ENCODE results near the gene TMEM130.
A peak's percentile ranks its signal among the peaks of the same experiment; 100 is the strongest.

The TMEM130 gene

GRCh38 chr7:98840096-98840495 lies 29.7 kb downstream of the TMEM130 start:
- no peak for DNase-seq

- no peak for DNase-seq
Observed at GRCh38 chr7:98837630-98837972, 32.2 kb downstream of the TMEM130 start.

- DNase-seq: peak; percentile 4
Observed at GRCh38 chr7:98836811-98837629, 32.8 kb downstream of the TMEM130 start.

GRCh38 chr7:98834949-98835348 lies 34.9 kb downstream of the TMEM130 start:
- DNase-seq: no peak

GRCh38 chr7:98833022-98833421 lies 36.8 kb downstream of the TMEM130 start:
- no peak for DNase-seq

- peak; percentile 30 for DNase-seq
Observed at GRCh38 chr7:98831641-98832221, 38.1 kb downstream of the TMEM130 start.

- no peak for DNase-seq
Observed at GRCh38 chr7:98830972-98831548, 38.8 kb downstream of the TMEM130 start.

- no peak for DNase-seq
Observed at GRCh38 chr7:98828368-98828767, 41.4 kb downstream of the TMEM130 start.

- no peak for DNase-seq
Observed at GRCh38 chr7:98827258-98827657, 42.6 kb downstream of the TMEM130 start.

- DNase-seq: no peak
Observed at GRCh38 chr7:98826811-98827231, 43.0 kb downstream of the TMEM130 start.

GRCh38 chr7:98826387-98826786 lies 43.4 kb downstream of the TMEM130 start:
- DNase-seq: no peak

- no peak for DNase-seq
Observed at GRCh38 chr7:98823226-98823625, 46.6 kb downstream of the TMEM130 start.

- no peak for DNase-seq
Observed at GRCh38 chr7:98821348-98821747, 48.5 kb downstream of the TMEM130 start.

GRCh38 chr7:98816967-98817710 lies 52.7 kb downstream of the TMEM130 start:
- DNase-seq: no peak

- DNase-seq: no peak
Observed at GRCh38 chr7:98816241-98816640, 53.6 kb downstream of the TMEM130 start.

- DNase-seq: no peak
Observed at GRCh38 chr7:98815313-98815712, 54.5 kb downstream of the TMEM130 start.

- DNase-seq: no peak
Observed at GRCh38 chr7:98811299-98811698, 58.5 kb downstream of the TMEM130 start.

GRCh38 chr7:98810153-98810802 lies 59.5 kb downstream of the TMEM130 start:
- no peak for DNase-seq

- DNase-seq: no peak
Observed at GRCh38 chr7:98808751-98809460, 60.9 kb downstream of the TMEM130 start.

GRCh38 chr7:98807068-98808048 lies 62.5 kb downstream of the TMEM130 start:
- DNase-seq: no peak
